ENCODE results near the gene OR2V1.
"Not testable (repeated sequence)": the region's sequence is repeated elsewhere in the genome, so short reads cannot be mapped to it uniquely, and the experiment has no call there.

Gene OR2V1

GRCh38 chr5:181146927-181147636, 16.1 kb upstream of the OR2V1 start, which contains the start of gene OR2V2:
OR2V2 (plus strand) TSS chr5:181147586; CDS start chr5:181154943, 7,357 bp downstream.
- not testable (repeated sequence) for H3K4me1 Mint-ChIP-seq, H3K36me3 Mint-ChIP-seq, H3K27ac Mint-ChIP-seq, H3K4me3 Mint-ChIP-seq, H3K9me3 Mint-ChIP-seq, ATAC-seq
- peaks cover 75% of the 10 kb centered on the region for H3K27me3 Mint-ChIP-seq

- Mint-ChIP-seq H3K27ac (no peak overlapping the region), H3K4me1 (peaks cover 6% of the 10 kb centered on the region), H3K27me3 (peaks cover 80% of the 10 kb centered on the region), H3K4me3 (no peak overlapping the region), H3K9me3 (no peaks in the 10 kb centered on the region), H3K36me3 (no peaks in the 10 kb centered on the region)
- ATAC-seq: no peak
These were observed 14.2 kb upstream of the OR2V1 start for GRCh38 chr5:181145133-181145532.

GRCh38 chr5:181142054-181142453, 11.1 kb upstream of the OR2V1 start:
- Mint-ChIP-seq H3K4me3 (no peak overlapping the region), H3K36me3 (no peaks in the 10 kb centered on the region), H3K9me3 (peaks cover 8% of the 10 kb centered on the region), H3K4me1 (peaks cover 6% of the 10 kb centered on the region), H3K27ac (no peak overlapping the region), H3K27me3 (peaks cover 54% of the 10 kb centered on the region)
- no peak for ATAC-seq

- Mint-ChIP-seq H3K27me3 (peaks cover 45% of the 10 kb centered on the region), H3K9me3 (peaks cover 8% of the 10 kb centered on the region), H3K36me3 (no peaks in the 10 kb centered on the region), H3K4me3 (no peak overlapping the region), H3K27ac (no peak overlapping the region), H3K4me1 (peaks cover 6% of the 10 kb centered on the region)
- ATAC-seq: no peak
These were observed 9.8 kb upstream of the OR2V1 start for GRCh38 chr5:181140766-181141165.

- ATAC-seq: no peak
- Mint-ChIP-seq H3K4me1 (peaks cover 6% of the 10 kb centered on the region), H3K27ac (no peak overlapping the region), H3K4me3 (no peak overlapping the region), H3K27me3 (peaks cover 45% of the 10 kb centered on the region), H3K9me3 (peaks cover 13% of the 10 kb centered on the region), H3K36me3 (no peaks in the 10 kb centered on the region)
These were observed 7.3 kb upstream of the OR2V1 start for GRCh38 chr5:181138258-181138657.

GRCh38 chr5:181136361-181136955, 5.5 kb upstream of the OR2V1 start:
- peaks cover 32% of the 10 kb centered on the region for H3K27me3 Mint-ChIP-seq
- no peaks in the 10 kb centered on the region for H3K4me1 Mint-ChIP-seq
- no peak overlapping the region for H3K27ac Mint-ChIP-seq
- ATAC-seq: no peak
- no peak overlapping the region for H3K4me3 Mint-ChIP-seq
- peaks cover 13% of the 10 kb centered on the region for H3K9me3 Mint-ChIP-seq
- H3K36me3 Mint-ChIP-seq: no peaks in the 10 kb centered on the region

GRCh38 chr5:181134259-181134658, 3.3 kb upstream of the OR2V1 start:
- Mint-ChIP-seq H3K4me1 (no peaks in the 10 kb centered on the region), H3K4me3 (no peak overlapping the region), H3K27me3 (peaks cover 29% of the 10 kb centered on the region), H3K9me3 (peaks cover 10% of the 10 kb centered on the region), H3K27ac (no peak overlapping the region), H3K36me3 (no peaks in the 10 kb centered on the region)
- ATAC-seq: no peak

- no peak for ATAC-seq
- H3K36me3 Mint-ChIP-seq: no peaks in the 10 kb centered on the region
- H3K4me1 Mint-ChIP-seq: no peaks in the 10 kb centered on the region
- no peak overlapping the region for H3K27ac Mint-ChIP-seq
- H3K4me3 Mint-ChIP-seq: no peak overlapping the region
- peaks cover 7% of the 10 kb centered on the region for H3K9me3 Mint-ChIP-seq
- peaks cover 34% of the 10 kb centered on the region for H3K27me3 Mint-ChIP-seq
These were observed 2.8 kb upstream of the OR2V1 start for GRCh38 chr5:181133610-181134231.

GRCh38 chr5:181133083-181133482, 2.1 kb upstream of the OR2V1 start:
- Mint-ChIP-seq H3K27ac (no peak overlapping the region), H3K4me1 (peaks cover 2% of the 10 kb centered on the region), H3K36me3 (no peaks in the 10 kb centered on the region), H3K4me3 (no peak overlapping the region), H3K27me3 (peaks cover 41% of the 10 kb centered on the region), H3K9me3 (peaks cover 5% of the 10 kb centered on the region)
- no peak for ATAC-seq

- Mint-ChIP-seq H3K9me3 (peaks cover 5% of the 10 kb centered on the region), H3K27me3 (peaks cover 56% of the 10 kb centered on the region), H3K27ac (no peak overlapping the region), H3K4me1 (peaks cover 6% of the 10 kb centered on the region), H3K4me3 (no peak overlapping the region), H3K36me3 (no peaks in the 10 kb centered on the region)
- ATAC-seq: no peak
These were observed 545 bp upstream of the OR2V1 start for GRCh38 chr5:181131514-181131913.

- peaks cover 70% of the 10 kb centered on the region for H3K27me3 Mint-ChIP-seq
- ATAC-seq, H3K4me3 Mint-ChIP-seq, H3K4me1 Mint-ChIP-seq, H3K36me3 Mint-ChIP-seq, H3K9me3 Mint-ChIP-seq, H3K27ac Mint-ChIP-seq: not testable (repeated sequence)
These were observed 888 bp downstream of the OR2V1 start for GRCh38 chr5:181130081-181130480.

GRCh38 chr5:181129601-181130000, 1.4 kb downstream of the OR2V1 start:
- ATAC-seq: no peak
- Mint-ChIP-seq H3K36me3 (no peaks in the 10 kb centered on the region), H3K4me1 (peaks cover 6% of the 10 kb centered on the region), H3K27ac (no peak overlapping the region), H3K9me3 (peaks cover 2% of the 10 kb centered on the region), H3K4me3 (no peak overlapping the region), H3K27me3 (peaks cover 73% of the 10 kb centered on the region)

GRCh38 chr5:181127907-181128626, 2.9 kb downstream of the OR2V1 start:
- H3K4me3 Mint-ChIP-seq: no peak overlapping the region
- no peak for ATAC-seq
- peaks cover 76% of the 10 kb centered on the region for H3K27me3 Mint-ChIP-seq

GRCh38 chr5:181127456-181127855, 3.5 kb downstream of the OR2V1 start:
- Mint-ChIP-seq H3K27ac (no peak overlapping the region), H3K4me3 (no peak overlapping the region), H3K36me3 (no peaks in the 10 kb centered on the region), H3K4me1 (peaks cover 6% of the 10 kb centered on the region), H3K9me3 (peaks cover 2% of the 10 kb centered on the region), H3K27me3 (peaks cover 82% of the 10 kb centered on the region)
- ATAC-seq: no peak

More at GRCh38 chr5:181127907-181128626, 2.9 kb downstream of the OR2V1 start:
- H3K9me3 Mint-ChIP-seq: peaks cover 2% of the 10 kb centered on the region
- no peaks in the 10 kb centered on the region for H3K36me3 Mint-ChIP-seq
- no peak overlapping the region for H3K27ac Mint-ChIP-seq
- peaks cover 6% of the 10 kb centered on the region for H3K4me1 Mint-ChIP-seq

- peaks cover 2% of the 10 kb centered on the region for H3K9me3 Mint-ChIP-seq
- no peak overlapping the region for H3K27ac Mint-ChIP-seq
- H3K27me3 Mint-ChIP-seq: peaks cover 87% of the 10 kb centered on the region
- no peak overlapping the region for H3K4me3 Mint-ChIP-seq
- H3K4me1 Mint-ChIP-seq: peaks cover 6% of the 10 kb centered on the region
- H3K36me3 Mint-ChIP-seq: no peaks in the 10 kb centered on the region
- no peak for ATAC-seq
These were observed 4.1 kb downstream of the OR2V1 start for GRCh38 chr5:181126841-181127240.

All from stimulated activated memory B cell treated with anti-CD40 and anti-IgM and Interleukin-4, amounts not matched to agents 10 μg/mL and 1 μg/mL and 100 μg/mL, for 72 hours (primary cell).